Lower leg skin (tissue), 4 donors: ENCODE data around the gene VWA5B1. TPM values are rescaled to one million over a fixed set of nuclear protein-coding genes. Genes with fewer than 3 reads are reported as not detected.
"Not testable (repeated sequence)": the region's sequence is repeated elsewhere in the genome, so short reads cannot be mapped to it uniquely, and the experiment has no call there.

ENCODE experiments used
- DNase-seq, 2 donors: peaks; one replicate each; pipeline ENCODE4 v3.0.0-alpha.2; 2019; ENCODE audit warnings: low spot score in 2 of 2
- H3K4me3 ChIP-seq: fragments of 200-600 bp; sonication (generic); 2 replicates; pipeline ENCODE4 v1.5.1; 2017; ENCODE audit warnings: mild to moderate bottlenecking, low read depth; ENCODE audit not compliant: poor library complexity, severe bottlenecking
- CTCF ChIP-seq, 3 donors: fragments of 450-650 bp; IDR thresholded peaks; one replicate each; pipeline ENCODE4 v1.5.1; 2016; ENCODE audit warnings: antibody characterized with exemption in 3 of 3, mild to moderate bottlenecking in 3 of 3, moderate library complexity in 2 of 3
- POLR2A ChIP-seq, 2 donors: fragments of 450-650 bp; IDR thresholded peaks; one replicate each; pipeline ENCODE4 v1.6.1; 2016 to 2017; ENCODE audit warnings: antibody characterized with exemption in 2 of 2, mild to moderate bottlenecking in 1 of 2, moderate library complexity in 1 of 2
- WGBS, 2 donors: methylation state at CpG; one replicate each; pipeline ENCODE4 v1.1.5; 2018; 5-methylcytosine and 5-hydroxymethylcytosine counted together
- intact Hi-C: fragments of 100-400 bp; cut with DNase I; formaldehyde crosslinking; loops from one replicate; pipeline ENCODE4 v1.15.0; 2023; ENCODE audit warnings: low total_unique reads
- total RNA-seq, 4 donors: library from RNA; depleted of rRNA; stranded (reverse); fragments of >200 nt; gene quantifications; one replicate each; pipeline ENCODE4 v1.1.0, GENCODE V29; 2016

Gene VWA5B1
- total RNA-seq, 4 donors from 2014 or later = not detected

GRCh38 chr1:20284046-20284445 is 6.6 kb upstream of the VWA5B1 start:
- 80 to 84% methylated on average over 2 of the region's 2 CpGs for WGBS, 2 donors

GRCh38 chr1:20284625-20285024 is 6.0 kb upstream of the VWA5B1 start:
- 84 to 87% methylated on average over 3 of the region's 3 CpGs for WGBS, 2 donors
- H3K4me3 ChIP-seq = no peak overlapping the region
- intact Hi-C loops = no loop called here
- TF ChIP-seq CTCF (IDR thresholded peaks at IDR 0.05) = no peak
- TF ChIP-seq POLR2A (IDR thresholded peaks at IDR 0.05) = no peak
- no peak for DNase-seq

More at GRCh38 chr1:20284046-20284445, 6.6 kb upstream of the VWA5B1 start:
- no peak for TF ChIP-seq CTCF (IDR thresholded peaks at IDR 0.05)
- no peak for TF ChIP-seq POLR2A (IDR thresholded peaks at IDR 0.05)
- intact Hi-C loops = no loop called here
- no peak overlapping the region for H3K4me3 ChIP-seq
- no peak for DNase-seq

- TF ChIP-seq CTCF (IDR thresholded peaks at IDR 0.05) (no peak), POLR2A (IDR thresholded peaks at IDR 0.05) (no peak)
- no peak overlapping the region for H3K4me3 ChIP-seq
- WGBS, 2 donors = 70 to 83% methylated on average over 3 of the region's 3 CpGs
- DNase-seq = no peak
- intact Hi-C loops = no loop called here
Measured at GRCh38 chr1:20285510-20285909, 5.2 kb upstream of the VWA5B1 start.

GRCh38 chr1:20287696-20288095 is 3.0 kb upstream of the VWA5B1 start:
- 87 to 93% methylated on average over 3 of the region's 3 CpGs for WGBS, 2 donors
- DNase-seq, intact Hi-C loops, H3K4me3 ChIP-seq: not testable (repeated sequence)

GRCh38 chr1:20291645-20292084 is 990 bp downstream of the VWA5B1 start:
- WGBS, 2 donors = 4 to 8% methylated on average over 20 of the region's 20 CpGs
- no peak for DNase-seq
- H3K4me3 ChIP-seq = no peak overlapping the region
- intact Hi-C loops = no loop called here
- TF ChIP-seq CTCF (IDR thresholded peaks at IDR 0.05) (no peak), POLR2A (IDR thresholded peaks at IDR 0.05) (no peak)

- TF ChIP-seq POLR2A (IDR thresholded peaks at IDR 0.05) (no peak), CTCF (IDR thresholded peaks at IDR 0.05) (no peak)
- DNase-seq = no peak
- no peak overlapping the region for H3K4me3 ChIP-seq
- 60 to 65% methylated on average over 3 of the region's 3 CpGs for WGBS, 2 donors
- intact Hi-C loops = no loop called here
Measured at GRCh38 chr1:20298626-20299025, 8.0 kb downstream of the VWA5B1 start.
